ENCODE results near the gene DHRS11.

Gene DHRS11

DNA sequence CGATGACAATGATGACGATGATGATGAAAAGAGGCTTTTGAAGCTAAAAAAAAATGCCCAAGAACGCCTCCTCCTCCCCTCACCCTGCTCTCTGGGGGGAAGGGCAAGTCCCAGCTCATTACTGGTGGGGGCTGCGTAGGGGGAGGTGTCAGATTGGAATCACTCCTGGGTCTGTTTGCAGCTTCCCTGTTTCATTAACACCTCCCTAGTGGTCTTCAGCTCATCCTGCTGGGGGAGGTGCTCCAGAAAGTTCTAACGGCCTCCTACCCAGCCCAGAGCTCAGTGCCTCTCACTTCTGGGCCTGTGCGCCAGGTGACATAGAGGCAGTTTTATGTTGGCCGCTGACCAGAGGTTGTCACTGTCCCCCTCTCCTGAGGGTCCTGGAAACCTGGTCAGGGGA is 22.4 kb downstream of the DHRS11 start:
- DNase-seq (ENCODE audit: low read depth): no peak

DNA sequence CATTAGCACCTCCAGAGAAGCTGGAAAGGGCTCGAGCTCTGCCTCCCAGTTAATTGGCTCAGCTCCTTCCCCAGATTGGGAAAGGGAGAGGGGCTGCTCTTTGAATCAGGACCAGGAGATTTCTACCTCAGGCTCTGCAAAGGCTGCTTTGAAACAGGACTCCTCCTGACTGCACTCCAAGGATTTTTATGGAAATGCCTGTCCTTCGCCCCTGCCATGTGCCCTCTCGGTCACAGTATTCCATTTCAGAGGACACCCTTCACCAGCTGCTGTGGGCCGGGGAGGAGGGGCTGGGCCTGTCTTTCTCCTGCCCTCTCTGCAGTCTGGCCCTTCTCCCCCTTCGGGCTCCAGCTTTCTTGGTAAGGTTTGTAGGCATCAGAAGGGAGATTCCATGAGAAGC is 23.3 kb downstream of the DHRS11 start:
- DNase-seq (ENCODE audit: low read depth): no peak

DNA sequence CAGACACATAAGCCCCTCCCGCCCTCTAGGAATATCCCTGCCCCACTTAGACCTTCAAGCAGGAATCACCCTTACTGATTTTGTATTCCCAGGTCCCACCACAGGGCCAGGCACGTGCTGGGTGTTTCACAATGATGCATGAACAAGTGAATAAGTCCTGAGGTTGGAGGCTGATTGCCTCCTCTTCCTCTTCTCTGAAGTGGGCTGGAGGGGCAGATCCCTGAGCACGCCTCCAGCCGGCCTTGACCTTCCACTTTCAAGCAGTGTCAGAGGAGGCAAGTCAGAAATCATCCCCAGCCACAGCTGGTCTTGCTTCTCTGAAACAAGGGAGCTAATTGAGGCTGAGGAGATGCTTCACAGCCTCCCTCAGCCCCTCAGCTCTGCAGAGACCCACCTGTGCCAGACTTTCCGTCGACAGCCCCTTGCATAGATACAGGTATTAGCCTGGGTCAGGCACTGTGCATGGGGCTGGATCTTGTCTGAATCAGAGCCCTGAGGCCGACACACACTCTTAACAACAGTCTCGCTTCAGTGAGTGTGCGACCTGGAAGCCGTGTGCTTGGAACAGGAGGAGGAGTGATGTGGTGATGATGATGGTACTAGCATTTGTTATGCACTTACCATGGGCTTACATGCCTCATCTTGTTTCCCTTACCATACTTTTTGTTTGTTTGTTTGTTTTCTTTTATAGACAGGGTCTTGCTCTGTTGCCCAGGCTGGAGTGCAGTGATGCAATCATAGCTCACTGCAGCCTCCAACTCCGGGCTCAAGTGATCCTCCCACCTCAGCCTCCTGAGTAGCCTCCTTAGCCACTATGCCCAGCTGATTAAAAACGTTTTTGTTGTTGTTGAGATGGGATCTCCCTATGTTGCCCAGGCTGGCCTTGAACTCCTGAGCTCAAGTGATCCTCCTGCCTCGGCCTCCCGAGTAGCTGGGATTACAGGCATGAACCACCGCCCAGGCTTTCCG is 24.7 kb downstream of the DHRS11 start:
- no peak for DNase-seq (ENCODE audit: low read depth)

DNA sequence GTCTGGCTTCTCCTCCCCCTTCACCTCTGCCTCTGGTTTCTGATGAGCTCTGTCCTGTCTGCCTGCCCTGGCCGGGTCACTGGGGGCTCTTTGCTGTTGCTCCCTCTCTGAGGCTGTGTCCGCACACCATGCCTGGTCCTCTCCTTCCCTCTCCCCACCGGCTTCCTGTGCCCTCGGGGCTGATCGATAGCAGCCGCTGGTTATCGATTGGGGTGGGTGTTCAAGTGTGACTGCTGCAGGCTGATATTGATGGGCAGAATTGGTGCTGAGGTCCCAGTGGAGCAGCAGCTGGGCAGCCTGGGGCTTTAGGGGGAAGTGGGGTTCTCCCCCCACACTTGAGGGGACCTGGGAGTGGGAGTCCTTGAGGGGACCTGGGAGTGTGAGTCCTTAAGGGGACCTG is 26.1 kb downstream of the DHRS11 start:
- no peak for DNase-seq (ENCODE audit: low read depth)

DNA sequence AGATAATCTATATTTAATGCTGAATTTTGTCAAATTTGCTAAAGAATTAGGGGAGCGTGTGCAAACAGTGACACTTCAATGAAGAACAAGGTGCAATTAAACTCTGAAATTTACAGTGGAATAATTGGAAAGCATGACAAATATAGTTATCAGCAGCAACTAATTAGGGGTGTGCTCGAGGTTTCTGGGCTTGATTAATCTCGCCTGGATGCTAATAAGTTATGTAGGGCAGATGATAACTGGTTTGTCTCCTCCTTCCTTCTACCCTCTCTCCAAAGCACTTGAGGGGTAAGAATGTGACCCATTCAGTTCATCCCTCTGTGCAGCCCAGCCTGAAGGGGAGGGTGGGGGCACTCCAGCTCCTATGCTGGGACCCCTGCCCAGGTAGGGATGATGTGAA is 31.6 kb downstream of the DHRS11 start:
- no peak for DNase-seq (ENCODE audit: low read depth)

DNA sequence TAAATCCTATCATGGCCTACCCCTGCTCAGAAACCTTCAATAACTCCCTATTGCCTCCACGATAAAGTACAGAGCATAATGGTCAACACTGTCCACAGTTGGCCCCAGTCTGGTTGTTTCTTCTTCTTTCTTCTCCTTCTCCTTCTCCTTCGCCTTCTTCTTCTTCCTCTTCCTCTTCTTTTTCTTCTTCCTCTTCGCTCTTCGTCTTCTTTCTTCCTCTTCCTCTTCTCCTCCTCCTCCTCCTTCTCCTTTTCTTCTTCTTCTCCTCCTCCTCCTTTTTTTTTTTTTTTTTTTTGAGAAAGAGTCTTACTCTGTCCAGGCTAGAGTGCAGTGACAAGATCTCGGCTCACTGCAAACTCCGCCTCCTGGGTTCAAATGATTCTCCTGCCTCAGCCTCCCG is 33.5 kb downstream of the DHRS11 start:
- DNase-seq (ENCODE audit: low read depth): no peak

DNA sequence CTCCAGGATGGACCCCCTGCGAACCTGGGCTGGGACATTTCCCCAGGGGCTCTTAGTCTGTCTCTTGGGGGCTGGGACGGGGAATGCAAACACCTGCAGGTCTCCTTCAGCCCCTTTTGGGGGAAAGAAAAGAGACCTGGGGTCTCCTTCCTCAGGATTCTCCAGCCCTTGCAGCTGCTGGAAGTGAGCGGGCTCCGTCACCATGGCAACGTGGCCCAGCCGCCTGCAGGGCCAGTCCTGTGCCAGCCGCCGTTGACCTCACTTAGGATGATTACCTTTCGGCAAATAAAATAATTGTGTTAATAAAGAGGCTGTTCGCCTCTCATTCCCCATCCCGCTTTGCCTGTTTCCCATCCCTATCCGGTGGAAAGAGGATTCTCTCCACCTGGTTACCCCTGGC is 35.4 kb downstream of the DHRS11 start:
- DNase-seq (ENCODE audit: low read depth): no peak

DNA sequence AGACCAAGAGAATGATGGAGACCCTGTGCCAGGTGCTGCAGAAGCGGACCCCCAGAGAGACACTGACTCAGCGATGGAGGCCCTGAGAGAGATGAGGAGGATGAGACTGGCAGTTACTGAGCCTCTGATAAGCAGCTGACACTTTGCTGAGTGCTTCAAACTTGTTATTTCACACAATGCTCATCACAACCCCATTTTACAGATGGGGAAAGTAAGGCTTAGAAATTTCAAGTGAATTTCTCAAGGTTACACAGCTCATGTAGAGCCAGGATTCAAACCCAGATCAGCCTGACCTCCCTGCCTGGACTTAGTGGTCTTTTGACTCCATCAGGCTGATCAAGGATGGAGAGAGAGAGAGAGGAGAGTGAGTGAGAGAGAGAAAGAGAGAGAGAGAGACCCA is 36.9 kb downstream of the DHRS11 start:
- no peak for DNase-seq (ENCODE audit: low read depth)

DNA sequence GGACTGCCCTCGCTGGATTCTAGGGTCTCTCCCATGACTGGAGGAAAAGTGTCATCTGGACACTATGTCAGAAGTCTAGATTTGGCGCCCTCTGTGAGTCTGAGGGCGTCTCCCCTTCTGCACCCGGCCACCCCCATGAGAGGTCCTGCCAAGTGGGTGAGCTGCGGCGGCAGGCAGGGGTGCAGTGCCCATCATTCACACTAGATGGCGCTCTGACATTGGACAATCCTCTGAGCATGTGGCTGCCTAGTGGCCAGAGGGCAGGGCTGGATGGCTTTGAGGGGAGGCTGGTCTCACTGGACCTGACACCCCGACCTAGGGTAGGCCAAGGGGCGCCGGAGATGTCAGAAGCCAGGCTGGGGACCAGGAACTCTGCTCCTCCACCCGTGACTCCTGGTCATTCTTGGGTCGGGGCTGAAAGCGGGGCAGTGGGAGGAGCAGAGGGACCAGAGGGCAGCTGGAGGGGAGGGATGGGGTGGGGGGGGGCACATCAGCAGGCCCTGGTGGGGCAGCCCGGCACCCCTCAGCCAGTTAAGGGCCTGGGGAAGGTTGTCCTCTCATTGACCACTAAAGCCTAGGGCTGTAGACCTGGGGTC is 37.7 kb downstream of the DHRS11 start:
- DNase-seq (ENCODE audit: low read depth): peak; percentile 14

DNA sequence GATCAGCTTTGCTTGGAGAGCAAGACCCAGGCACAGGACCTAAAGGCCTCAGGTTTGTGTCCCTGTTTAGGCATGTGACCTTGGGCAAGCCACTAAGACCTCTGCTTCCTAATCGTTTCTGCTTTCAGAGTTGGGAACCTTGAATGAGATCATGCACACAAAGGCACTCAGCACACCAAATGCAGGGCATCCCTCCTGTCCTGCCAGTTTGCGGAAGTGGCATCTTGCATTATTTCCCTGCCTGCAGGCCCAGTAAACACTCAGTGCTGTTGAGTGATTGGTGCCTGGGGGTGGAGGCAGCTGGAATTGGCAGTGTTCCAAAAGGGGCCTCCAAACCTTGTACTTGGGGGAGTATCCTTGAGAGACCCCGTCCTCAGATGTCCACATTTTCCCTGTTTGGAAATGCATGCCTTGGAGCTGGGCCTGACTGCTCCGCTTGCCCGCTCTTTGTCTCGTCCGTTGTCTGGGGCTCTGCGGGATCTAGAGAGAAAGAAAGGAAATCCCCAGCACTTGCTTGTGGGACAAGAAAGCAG is 38.4 kb downstream of the DHRS11 start:
- DNase-seq (ENCODE audit: low read depth): no peak

DNA sequence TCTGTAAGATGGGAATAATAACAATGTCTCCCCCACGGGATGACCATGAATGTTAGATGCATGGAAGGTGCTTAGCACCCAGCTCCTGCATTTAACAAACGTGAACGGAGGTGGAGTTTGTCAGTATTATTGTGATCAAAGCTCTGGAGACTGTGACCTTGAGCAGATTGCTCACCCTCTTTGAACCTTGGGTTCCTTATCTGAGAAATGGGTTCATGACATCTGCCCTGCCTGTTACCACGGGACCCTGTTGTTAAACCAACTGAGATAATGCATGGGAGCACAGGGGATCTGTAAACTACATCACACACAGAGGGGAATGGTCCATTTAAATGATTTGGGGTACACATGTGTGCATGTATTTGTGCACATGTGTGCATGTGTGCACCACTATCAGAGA is 39.3 kb downstream of the DHRS11 start:
- no peak for DNase-seq (ENCODE audit: low read depth)

DNA sequence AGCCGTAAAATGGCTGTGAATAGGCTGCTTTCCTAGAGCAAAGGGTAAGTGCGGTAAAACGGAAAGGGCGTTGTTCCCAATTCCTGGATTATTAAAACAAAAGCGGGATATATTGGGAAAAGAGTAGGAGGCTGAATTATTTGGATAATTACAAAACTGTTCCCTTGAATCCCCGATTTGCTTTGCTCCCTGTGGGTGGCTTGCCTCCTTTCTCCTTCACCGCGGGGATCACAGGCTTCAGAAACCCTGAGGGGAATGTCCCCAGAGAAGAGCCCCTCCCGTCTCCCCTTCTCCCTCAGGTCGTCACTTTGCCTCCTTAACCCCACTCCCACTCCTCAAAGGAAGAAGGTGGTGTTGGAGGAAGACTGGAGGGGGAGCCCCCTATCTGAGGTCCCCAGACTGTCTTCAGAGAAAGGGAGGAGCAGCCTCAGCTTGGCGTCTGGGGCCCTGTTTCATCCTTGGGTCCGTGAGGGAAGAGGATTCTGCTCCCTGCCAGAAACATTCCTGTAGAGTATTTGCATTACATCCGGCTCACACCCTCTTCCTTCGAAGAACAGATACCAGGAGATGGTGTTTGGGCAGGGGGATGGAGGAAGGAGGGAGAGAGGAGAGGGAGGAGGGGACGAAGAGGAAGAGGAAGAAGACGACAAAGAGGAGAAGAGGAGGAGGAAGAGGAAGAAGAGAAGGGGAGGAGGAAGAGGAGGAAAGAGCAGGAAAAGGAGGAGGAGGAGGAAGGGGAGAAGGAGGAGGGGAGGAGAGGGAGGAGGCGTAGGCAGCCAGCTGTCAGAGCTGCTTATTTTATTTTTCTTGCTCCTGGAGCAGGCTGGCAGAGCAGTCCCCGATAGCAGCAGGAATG is 41.5 kb downstream of the DHRS11 start:
- no peak for DNase-seq (ENCODE audit: low read depth)

DNA sequence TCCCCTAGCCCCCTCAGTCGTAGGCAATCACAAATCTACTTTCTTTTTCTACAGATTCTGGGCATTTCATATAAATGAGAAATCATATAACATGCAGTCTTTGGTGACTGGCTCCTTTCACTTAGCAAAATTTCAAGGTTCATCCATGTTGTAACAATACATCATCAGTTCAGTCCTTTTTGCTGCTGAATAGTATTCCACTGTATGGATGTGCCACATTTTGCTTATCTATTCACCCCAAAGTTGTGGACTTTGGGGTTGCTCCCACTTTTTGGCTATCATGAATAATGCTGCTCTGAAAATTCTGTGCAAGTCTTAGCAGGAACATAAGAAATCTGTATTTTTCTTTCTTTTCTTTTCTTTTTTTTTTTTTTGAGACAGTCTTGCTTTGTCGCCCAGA is 48.7 kb downstream of the DHRS11 start:
- no peak for DNase-seq (ENCODE audit: low read depth)

DNA sequence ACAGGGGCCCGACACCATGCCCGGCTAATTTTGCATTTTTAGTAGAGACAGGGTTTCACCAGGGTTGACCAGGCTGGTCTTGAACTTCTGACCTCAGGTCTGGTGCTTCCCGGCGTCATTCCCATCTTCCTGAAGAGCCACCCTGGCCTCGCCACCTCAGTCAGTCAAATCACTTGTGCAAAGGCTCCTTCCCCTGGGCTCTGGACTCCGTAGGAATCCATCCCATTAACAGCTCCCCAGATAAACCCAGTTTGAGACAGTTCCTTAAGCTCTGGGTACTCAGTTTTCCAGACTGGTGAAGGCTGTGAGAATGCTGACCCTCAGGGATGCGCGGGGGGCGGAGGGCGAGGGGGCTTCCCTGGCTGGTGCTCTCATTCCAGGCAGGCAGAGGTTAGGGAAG is 49.2 kb downstream of the DHRS11 start:
- no peak for DNase-seq (ENCODE audit: low read depth)

DNA sequence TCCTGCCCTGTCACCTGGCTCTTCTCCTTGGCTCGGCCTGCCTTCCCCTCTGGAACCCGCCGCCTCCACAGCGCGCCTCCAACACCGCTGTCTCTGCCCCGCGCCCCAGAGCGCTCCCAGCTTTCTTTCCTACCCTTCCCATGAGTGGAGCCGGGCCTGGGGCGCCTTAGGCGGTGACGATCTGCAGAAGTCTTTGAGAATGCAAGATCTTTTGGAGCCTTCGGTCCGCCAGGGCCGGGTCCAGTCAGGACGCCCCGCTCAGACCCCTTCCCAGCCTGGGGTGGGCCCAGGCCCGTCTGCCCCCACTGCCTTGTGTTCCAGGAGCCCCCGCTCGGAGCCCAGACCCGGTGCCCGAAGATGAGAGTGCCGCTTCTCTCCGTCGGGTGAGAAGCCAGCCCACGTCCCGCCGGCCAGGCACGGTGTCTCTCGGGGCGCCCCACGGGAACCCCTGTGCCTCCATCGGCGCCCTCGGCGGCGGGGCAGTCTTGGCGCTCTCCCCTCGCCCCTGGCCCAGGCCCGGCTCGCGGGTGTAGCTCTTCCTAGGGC is 49.7 kb downstream of the DHRS11 start:
- DNase-seq (ENCODE audit: low read depth): no peak

DNA sequence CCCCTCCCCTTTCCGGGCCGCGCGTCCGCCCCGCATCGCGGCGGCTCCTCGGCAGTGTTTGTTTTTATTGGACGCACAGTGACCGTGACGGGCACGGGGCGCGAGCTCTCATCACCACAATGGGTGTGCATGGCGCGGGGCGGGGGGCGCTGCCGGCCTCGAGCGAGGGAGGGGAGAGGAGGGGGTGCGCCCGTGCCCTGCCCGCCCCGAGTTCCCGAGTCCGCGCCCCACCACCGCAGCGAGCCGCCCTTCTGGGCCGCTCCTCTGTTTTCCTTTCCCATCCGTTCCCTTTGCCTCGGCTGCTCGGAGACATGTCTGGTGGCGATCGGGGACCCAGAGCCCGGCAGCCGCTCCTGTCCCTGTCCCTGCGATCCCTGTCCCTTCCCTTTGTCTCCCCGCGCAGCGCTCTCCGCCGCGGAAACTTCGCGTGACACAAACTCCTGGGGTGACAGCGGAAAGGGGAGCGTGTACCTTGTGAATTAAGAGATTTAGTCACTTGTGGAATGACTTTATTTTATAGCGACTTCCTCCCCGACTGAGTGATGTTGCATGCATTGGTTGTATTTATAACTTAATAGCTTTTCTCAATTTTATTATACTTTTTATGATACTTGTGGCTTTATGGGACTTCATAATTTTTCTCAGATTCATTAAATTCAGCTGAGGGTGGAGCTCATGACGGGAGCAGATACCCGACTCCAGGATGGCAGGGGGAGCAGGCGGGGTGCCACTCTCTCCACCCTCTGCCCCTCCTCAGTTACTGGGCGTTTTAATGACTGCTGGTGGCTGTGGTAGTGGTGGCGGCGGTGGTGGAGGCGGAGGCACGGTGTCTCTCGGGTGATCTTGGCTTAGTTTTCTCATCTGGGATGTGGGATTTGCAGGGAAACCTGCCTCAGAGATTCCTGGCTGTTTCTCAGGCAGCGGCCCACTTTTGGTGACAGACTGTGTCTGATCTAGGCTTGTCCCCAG is 50.5 kb downstream of the DHRS11 start:
- DNase-seq (ENCODE audit: low read depth): no peak

DNA sequence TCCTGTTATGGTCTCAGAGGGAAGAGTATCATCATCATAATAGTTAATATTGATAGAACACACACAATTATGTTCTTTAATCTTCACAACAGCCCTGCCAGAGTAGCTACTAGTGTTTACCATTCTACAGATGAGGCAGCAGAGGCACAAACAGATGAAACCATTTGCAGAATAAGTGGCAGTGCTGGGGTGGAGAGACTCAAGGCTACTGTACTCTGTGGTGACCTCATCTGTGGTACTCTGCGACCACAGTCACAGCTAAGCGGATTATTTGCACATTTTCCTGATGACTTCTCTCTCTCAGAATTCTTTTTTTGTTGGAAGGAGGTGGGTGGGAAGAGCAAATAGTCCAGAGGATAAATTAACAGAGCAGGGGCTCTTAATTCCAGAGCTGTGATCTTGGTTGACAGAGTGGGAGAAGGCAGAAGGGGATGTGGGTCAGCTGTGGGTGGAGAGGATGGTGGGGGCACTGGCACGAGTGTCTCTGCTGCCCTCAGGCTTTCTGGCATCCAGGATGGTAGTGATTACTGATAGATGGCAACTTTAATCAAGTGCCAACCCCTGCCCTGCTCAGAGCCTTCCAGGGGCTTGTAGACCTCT is 51.5 kb downstream of the DHRS11 start:
- no peak for DNase-seq (ENCODE audit: low read depth)

DNA sequence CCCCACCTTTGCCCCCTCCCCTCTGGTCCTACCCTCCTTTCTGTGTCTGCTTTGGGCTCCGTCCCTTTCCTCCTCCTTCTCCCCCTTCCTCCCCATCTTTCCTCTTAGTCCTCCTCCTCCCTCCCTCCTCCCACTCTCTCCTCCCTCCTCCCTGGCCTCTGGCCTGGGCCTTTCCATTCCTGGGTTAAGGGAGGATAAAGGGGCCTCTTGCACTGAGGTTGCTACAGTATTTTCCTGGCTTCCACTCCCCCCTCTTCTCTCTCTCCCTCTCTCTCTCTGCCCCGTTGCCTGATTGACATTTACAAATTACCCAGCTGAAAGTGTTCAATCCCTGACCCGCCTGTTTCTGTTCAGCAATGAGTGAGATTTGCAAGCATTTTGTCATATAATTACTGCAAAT is 53.7 kb downstream of the DHRS11 start:
- DNase-seq (ENCODE audit: low read depth): no peak

DNA sequence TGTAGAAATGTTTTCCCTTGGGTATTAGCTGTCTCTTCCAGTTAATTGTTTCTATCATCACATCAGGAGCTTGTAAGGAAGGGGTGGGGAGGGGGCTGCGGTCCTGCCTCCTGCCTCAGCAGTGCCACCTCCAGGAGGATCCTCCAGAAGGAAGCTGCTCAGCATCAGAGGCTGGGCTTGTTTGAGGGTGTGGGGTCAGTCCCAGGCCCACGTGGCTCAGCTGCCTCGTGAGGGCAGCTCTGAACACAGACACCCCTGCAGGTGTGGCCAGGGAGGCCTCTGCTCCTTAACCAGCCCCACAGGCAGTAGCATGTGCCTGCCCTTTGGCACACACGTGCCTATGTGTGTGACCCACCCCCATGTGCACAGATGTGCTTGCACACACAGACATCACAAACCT is 56.0 kb downstream of the DHRS11 start:
- DNase-seq (ENCODE audit: low read depth): no peak

DNA sequence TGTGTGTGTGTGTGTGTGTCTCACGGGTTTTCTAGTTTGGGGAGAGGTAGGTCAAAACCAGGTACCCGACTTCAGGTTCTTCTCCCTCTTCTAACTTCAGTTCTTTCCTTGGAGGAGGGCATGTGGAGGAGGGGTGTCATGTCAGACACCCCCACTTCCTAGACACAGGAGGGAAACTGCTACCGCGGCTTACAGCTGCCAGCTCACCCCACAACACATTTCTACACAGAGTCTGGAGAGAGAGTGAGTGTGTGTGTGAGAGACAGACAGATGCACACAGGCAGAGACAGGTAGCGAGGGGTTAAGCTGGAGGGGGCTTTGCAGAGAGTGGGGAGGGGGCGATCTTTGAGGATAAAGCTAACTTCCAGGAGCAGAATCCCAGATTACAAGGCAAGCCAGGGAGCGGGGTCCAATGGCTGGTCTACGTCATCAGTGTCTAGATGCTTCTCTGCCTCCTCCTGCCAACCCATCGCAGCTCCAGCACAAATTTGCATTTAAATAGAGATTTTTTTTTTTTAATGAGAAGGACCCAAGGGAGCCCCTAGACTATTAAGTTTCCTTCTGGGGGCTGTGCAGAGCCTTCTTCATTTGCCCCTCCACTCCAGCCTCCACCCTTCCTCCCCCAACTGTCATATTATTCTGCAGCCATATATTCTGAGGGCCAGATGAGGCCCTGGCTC is 58.6 kb downstream of the DHRS11 start:
- DNase-seq (ENCODE audit: low read depth): no peak

All from HS-27A (cell line).